Stimulated activated CD4-positive, alpha-beta T cell treated with anti-CD3 and anti-CD28 coated beads, TNF-alpha, amount 100 ng/mL, for 24 hours (primary cell): Measurements from ENCODE around the gene UGT2B28.
"Not testable (repeated sequence)": the region's sequence is repeated elsewhere in the genome, so short reads cannot be mapped to it uniquely, and the experiment has no call there.

Source experiments
- DNase-seq, 3 experiments: peaks; one replicate each; pipeline ENCODE4 v3.0.0-alpha.2; 2020; ENCODE audit warnings: low read depth in 3 of 3

Gene UGT2B28

GRCh38 chr4:69343558-69344420 is 63.5 kb downstream of the UGT2B28 start:
- DNase-seq, result not testable (repeated sequence)
